D721Med (cell line): ENCODE results near the gene CUEDC2.

Source experiments
- DNase-seq: peaks from one replicate; pipeline ENCODE4 v3.0.0; 2011; ENCODE audit warnings: low spot score; ENCODE audit not compliant: insufficient read length
- FAIRE-seq: peaks from 2 replicates; lab custom pipeline; 2011; peaks lifted over from hg19 to GRCh38; lab: Jason Lieb, UNC
- CTCF ChIP-seq: IDR thresholded peaks from 2 replicates; pipeline ENCODE4 v1.5.1; 2012; ENCODE audit warnings: mild to moderate bottlenecking, control low read depth; ENCODE audit not compliant: insufficient read depth; ENCODE audit errors: missing control alignments

Gene CUEDC2

GRCh38 chr10:102403115-102403514 lies 29.3 kb downstream of the CUEDC2 start:
- no peak for TF ChIP-seq CTCF
- DNase-seq: no peak
- no peak for FAIRE-seq

- DNase-seq: no peak
- TF ChIP-seq CTCF: no peak
- no peak for FAIRE-seq
These were observed 29.9 kb downstream of the CUEDC2 start for GRCh38 chr10:102402512-102402896.

- DNase-seq (no peak), FAIRE-seq (no peak)
- no peak for TF ChIP-seq CTCF
These were observed 30.5 kb downstream of the CUEDC2 start for GRCh38 chr10:102401735-102402511.

- TF ChIP-seq CTCF: no peak
- no peak for FAIRE-seq
These were observed 31.1 kb downstream of the CUEDC2 start for GRCh38 chr10:102401342-102401654.

GRCh38 chr10:102400598-102401341 lies 31.6 kb downstream of the CUEDC2 start:
- no peak for TF ChIP-seq CTCF
- FAIRE-seq (no peak), DNase-seq (no peak)

More at GRCh38 chr10:102401342-102401654, 31.1 kb downstream of the CUEDC2 start:
- no peak for DNase-seq

- DNase-seq (no peak), FAIRE-seq (no peak)
- no peak for TF ChIP-seq CTCF
These were observed 32.3 kb downstream of the CUEDC2 start for GRCh38 chr10:102400076-102400475.
